PC-9 (cell line): ENCODE measurements around the gene ASB13.

Experiments
- CTCF ChIP-seq: fragments of 200-600 bp; sonication (generic); conservative IDR thresholded peaks from 2 replicates; pipeline ENCODE4 v1.6.1; 2017; ENCODE audit warnings: mixed run types, antibody characterized with exemption, mild to moderate bottlenecking, moderate library complexity
- EZH2 ChIP-seq: fragments of 200-600 bp; sonication (generic); IDR thresholded peaks from 2 replicates; pipeline ENCODE4 v1.8.0; 2017; ENCODE audit warnings: antibody characterized with exemption, low read depth

GRCh38 chr10:5709865-5710264 lies 43.5 kb upstream of the ASB13 start:
- no peak for TF ChIP-seq CTCF
- no peak for TF ChIP-seq EZH2
